Activated naive CD4-positive, alpha-beta T cell treated with anti-CD3 and anti-CD28 coated beads for 36 hours (primary cell): ENCODE data around the gene TBC1D22B. TPM values are rescaled to one million over a fixed set of nuclear protein-coding genes. Genes with fewer than 3 reads are reported as not detected.
"Not testable (repeated sequence)": the region's sequence is repeated elsewhere in the genome, so short reads cannot be mapped to it uniquely, and the experiment has no call there.

Source experiments
- CTCF ChIA-PET: fragments of 350-600 bp; sonication (Branson Sonifier 250); formaldehyde crosslinking; loops from one replicate; lab custom pipeline; 2021; ENCODE audit warnings: antibody characterized with exemption; lab: Charles Lee
- DNase-seq: peaks from one replicate; pipeline ENCODE4 v3.0.0-alpha.2; 2020
- H3K27ac Mint-ChIP-seq: one replicate; pipeline ENCODE4 v1.8.0; 2021; ENCODE audit warnings: mild to moderate bottlenecking, mixed read lengths
- H3K27me3 Mint-ChIP-seq: one replicate; pipeline ENCODE4 v1.8.0; 2021; ENCODE audit warnings: low read depth, mixed read lengths
- H3K36me3 Mint-ChIP-seq: one replicate; pipeline ENCODE4 v1.8.0; 2021; ENCODE audit warnings: low read depth, mixed read lengths
- H3K4me1 Mint-ChIP-seq: one replicate; pipeline ENCODE4 v1.8.0; 2021; ENCODE audit warnings: low read depth, mixed read lengths
- H3K4me3 Mint-ChIP-seq: one replicate; pipeline ENCODE4 v1.8.0; 2021; ENCODE audit warnings: mild to moderate bottlenecking, moderate library complexity, mixed read lengths
- H3K9me3 Mint-ChIP-seq: one replicate; pipeline ENCODE4 v1.8.0; 2021; ENCODE audit warnings: mixed read lengths
- intact Hi-C: fragments of 100-400 bp; cut with micrococcal nuclease; formaldehyde crosslinking; loops from one replicate; pipeline ENCODE4 v1.15.1; 2023
- total RNA-seq, 2 experiments: library from RNA; stranded (reverse); gene quantifications; one replicate each; pipeline ENCODE4 v1.2.3, GENCODE V29; 2021

TBC1D22B gene
- total RNA-seq, 2 experiments from 2014 or later = 13.4 to 15.1 TPM

GRCh38 chr6:37338745-37339255 lies 81.2 kb downstream of the TBC1D22B start:
- CTCF ChIA-PET = no interaction called here
- H3K4me3 Mint-ChIP-seq = no peak overlapping the region
- intact Hi-C loops = no loop called here
- H3K36me3 Mint-ChIP-seq = no peaks in the 10 kb centered on the region
- no peaks in the 10 kb centered on the region for H3K9me3 Mint-ChIP-seq
- peaks cover 3% of the 10 kb centered on the region for H3K27me3 Mint-ChIP-seq
- DNase-seq = no peak
- no peaks in the 10 kb centered on the region for H3K4me1 Mint-ChIP-seq
- H3K27ac Mint-ChIP-seq = no peak overlapping the region

DNA sequence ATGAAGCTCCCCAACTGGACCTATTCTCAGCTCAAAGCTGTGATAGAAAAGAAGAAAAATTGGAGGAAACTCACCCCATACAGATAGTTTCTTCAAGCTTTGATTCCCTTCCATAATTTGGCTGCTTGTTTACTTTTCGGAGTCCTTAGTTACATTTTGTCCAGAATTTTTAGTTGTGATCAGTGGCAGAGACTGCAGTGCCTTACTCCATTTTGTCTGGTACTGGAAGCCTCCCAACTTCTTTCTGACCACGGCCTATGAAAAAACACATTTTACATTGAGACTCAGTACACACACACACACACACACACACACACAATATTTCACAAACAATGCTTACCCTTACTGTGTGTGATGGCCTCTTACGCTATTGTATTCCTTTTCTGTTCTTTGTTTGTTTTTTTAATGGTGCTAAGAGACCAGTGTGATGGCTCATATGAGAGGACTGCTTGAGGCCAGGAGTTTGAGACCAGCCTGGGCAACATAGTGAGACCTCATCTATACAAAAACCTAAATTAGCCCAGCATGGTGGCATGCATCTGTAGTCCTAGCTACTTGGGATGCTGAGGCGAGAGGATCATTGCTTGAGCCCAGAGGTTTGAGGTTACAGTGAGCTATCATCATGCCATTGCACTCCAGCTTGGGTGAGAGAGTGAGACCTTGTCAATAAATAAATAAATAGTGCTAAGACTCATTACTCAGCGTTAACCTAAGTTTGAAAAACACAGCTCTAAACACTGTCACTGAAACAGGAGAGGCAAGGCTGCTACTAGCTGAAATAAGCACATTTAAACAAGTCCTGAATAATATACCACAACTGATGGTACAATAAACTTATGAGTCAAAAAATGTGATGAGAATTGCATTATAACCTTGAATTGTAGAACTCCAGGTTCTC lies 82.4 kb downstream of the TBC1D22B start:
- H3K4me3 Mint-ChIP-seq = no peak overlapping the region
- H3K9me3 Mint-ChIP-seq = no peaks in the 10 kb centered on the region
- CTCF ChIA-PET = interaction anchor here (1.6 kb wide), 1 partner anchor 14 kb away, joined by 5 read pairs; no protein-coding TSS in a partner anchor
- intact Hi-C loops = no loop called here
- H3K4me1 Mint-ChIP-seq = no peaks in the 10 kb centered on the region
- H3K27ac Mint-ChIP-seq = no peak overlapping the region
- no peaks in the 10 kb centered on the region for H3K36me3 Mint-ChIP-seq
- H3K27me3 Mint-ChIP-seq = peaks cover 7% of the 10 kb centered on the region
- no peak for DNase-seq

- DNase-seq = no peak
- Mint-ChIP-seq H3K27me3 (peaks cover 7% of the 10 kb centered on the region), H3K4me1 (no peaks in the 10 kb centered on the region), H3K36me3 (no peaks in the 10 kb centered on the region), H3K9me3 (no peaks in the 10 kb centered on the region), H3K4me3 (no peak overlapping the region), H3K27ac (no peak overlapping the region)
- CTCF ChIA-PET = interaction anchor here (1.6 kb wide), 1 partner anchor 15 kb away, joined by 5 read pairs; no protein-coding TSS in a partner anchor
- intact Hi-C loops = no loop called here
Observed at GRCh38 chr6:37340639-37340943, 83.0 kb downstream of the TBC1D22B start.

DNA sequence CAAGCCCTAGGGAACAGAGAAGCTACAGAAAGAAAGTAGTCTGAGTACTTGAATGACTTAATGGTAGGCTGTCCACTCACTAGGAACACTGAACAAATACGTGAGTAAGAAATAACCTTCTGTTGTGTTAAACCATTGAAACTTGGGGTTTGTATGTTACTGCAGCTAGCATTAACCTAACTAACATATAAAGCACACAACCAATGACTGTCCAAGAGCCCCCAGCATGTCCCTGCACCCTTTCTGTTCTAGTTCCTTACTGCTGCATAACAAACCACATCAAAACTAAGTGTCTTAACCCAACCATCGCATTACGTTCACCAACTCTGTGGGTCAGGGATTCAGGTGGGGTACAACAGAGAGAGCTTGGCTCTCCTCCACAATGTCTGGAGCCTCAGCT lies 85.7 kb downstream of the TBC1D22B start:
- Mint-ChIP-seq H3K9me3 (no peaks in the 10 kb centered on the region), H3K4me1 (no peaks in the 10 kb centered on the region), H3K4me3 (no peak overlapping the region), H3K27ac (no peak overlapping the region), H3K27me3 (peaks cover 7% of the 10 kb centered on the region), H3K36me3 (no peaks in the 10 kb centered on the region)
- intact Hi-C loops = no loop called here
- CTCF ChIA-PET = interaction anchor here (1.1 kb wide), 1 partner anchor 17 kb away, joined by 3 read pairs; no protein-coding TSS in a partner anchor
- DNase-seq = no peak

GRCh38 chr6:37344308-37344707 lies 86.7 kb downstream of the TBC1D22B start:
- CTCF ChIA-PET = no interaction called here
- no peaks in the 10 kb centered on the region for H3K36me3 Mint-ChIP-seq
- no peak for DNase-seq
- H3K27me3 Mint-ChIP-seq = peaks cover 7% of the 10 kb centered on the region
- no peak overlapping the region for H3K27ac Mint-ChIP-seq
- no peaks in the 10 kb centered on the region for H3K4me1 Mint-ChIP-seq
- intact Hi-C loops = no loop called here
- H3K4me3 Mint-ChIP-seq = no peak overlapping the region
- no peaks in the 10 kb centered on the region for H3K9me3 Mint-ChIP-seq

DNA sequence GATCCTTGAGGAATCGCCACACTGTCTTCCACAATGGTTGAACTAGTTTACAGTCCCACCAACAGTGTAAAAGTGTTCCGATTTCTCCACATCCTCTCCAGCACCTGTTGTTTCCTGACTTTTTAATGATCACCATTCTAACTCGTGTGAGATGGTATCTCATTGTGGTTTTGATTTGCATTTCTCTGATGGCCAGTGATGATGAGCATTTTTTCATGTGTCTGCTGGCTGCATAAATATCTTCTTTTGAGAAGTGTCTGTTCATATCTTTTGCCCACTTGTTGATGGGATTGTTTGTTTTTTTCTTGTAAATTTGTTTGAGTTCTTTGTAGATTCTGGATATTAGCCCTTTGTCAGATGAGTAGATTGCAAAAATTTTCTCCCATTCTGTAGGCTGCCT lies 88.2 kb downstream of the TBC1D22B start:
- H3K9me3 Mint-ChIP-seq, H3K27me3 Mint-ChIP-seq, H3K27ac Mint-ChIP-seq, H3K36me3 Mint-ChIP-seq, intact Hi-C loops, DNase-seq, H3K4me3 Mint-ChIP-seq, CTCF ChIA-PET, H3K4me1 Mint-ChIP-seq: not testable (repeated sequence)

DNA sequence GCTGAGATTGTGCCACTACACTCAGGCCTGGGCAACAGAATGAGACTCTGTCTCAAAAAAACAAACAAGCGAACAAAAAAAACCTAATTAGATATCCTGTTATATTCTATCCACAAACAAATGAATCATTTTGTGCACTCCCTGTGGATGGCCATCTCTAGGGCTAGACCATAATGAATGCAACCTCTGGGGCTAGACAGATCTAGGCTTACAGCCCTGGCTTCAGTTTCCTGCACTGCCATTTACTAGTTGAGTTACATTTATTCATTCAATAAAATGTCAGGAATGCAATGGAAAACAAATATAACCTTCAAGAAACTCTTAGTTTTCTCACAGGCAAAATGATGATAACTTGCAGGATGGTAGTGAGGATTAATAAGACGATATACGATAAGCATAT lies 89.6 kb downstream of the TBC1D22B start:
- Mint-ChIP-seq H3K4me1 (no peaks in the 10 kb centered on the region), H3K27ac (no peak overlapping the region), H3K9me3 (no peaks in the 10 kb centered on the region), H3K36me3 (no peaks in the 10 kb centered on the region), H3K4me3 (no peak overlapping the region), H3K27me3 (peaks cover 7% of the 10 kb centered on the region)
- DNase-seq = no peak
- CTCF ChIA-PET = no interaction called here
- intact Hi-C loops = no loop called here

DNA sequence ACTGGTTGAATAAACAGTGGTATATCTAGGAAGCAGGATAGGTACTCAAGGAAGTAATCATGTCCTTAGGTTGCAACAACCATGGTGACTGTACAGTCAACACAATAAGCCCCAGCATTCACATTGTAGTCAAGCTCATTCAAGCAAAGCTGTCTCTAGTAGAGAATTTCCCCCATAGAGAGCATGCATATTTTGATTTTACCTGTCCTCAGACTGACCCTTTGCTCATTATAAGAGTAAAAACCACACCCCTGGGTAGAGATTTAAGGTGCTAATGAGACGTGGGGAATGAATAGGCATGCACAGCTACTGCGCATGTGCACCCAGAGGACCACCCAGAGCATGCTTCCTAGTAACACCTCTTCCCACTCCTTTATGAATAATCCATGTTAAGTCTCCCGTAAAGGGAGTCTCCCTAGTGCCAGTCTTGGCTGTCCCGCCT lies 90.1 kb downstream of the TBC1D22B start:
- H3K27me3 Mint-ChIP-seq = peaks cover 7% of the 10 kb centered on the region
- intact Hi-C loops = no loop called here
- H3K4me1 Mint-ChIP-seq = no peaks in the 10 kb centered on the region
- DNase-seq = no peak
- H3K36me3 Mint-ChIP-seq = no peaks in the 10 kb centered on the region
- H3K9me3 Mint-ChIP-seq = no peaks in the 10 kb centered on the region
- no peak overlapping the region for H3K27ac Mint-ChIP-seq
- no peak overlapping the region for H3K4me3 Mint-ChIP-seq
- CTCF ChIA-PET = no interaction called here

DNA sequence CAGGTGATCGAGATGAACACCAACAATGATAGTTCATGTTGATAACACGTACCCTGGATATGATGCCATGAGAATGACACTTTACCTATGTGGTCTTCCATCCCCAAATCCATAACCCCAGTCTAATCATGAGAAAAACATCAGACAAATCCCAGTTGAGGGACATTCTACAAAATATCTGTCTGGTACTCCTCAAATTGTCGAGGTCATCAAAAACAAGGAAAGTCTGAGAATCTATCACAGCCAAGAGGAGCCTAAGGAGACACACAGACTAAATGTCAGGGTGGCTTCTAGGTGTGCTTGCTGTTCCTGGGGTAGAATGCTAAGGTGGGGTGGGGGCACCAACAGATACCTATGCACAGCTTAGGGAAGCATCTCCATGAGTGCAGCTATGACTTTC lies 93.5 kb downstream of the TBC1D22B start:
- Mint-ChIP-seq H3K36me3 (no peaks in the 10 kb centered on the region), H3K27me3 (no peaks in the 10 kb centered on the region), H3K4me1 (peaks cover 17% of the 10 kb centered on the region), H3K27ac (no peak overlapping the region), H3K4me3 (no peak overlapping the region), H3K9me3 (no peaks in the 10 kb centered on the region)
- DNase-seq = no peak
- CTCF ChIA-PET = no interaction called here
- intact Hi-C loops = no loop called here

- no peak overlapping the region for H3K27ac Mint-ChIP-seq
- intact Hi-C loops = no loop called here
- no peaks in the 10 kb centered on the region for H3K36me3 Mint-ChIP-seq
- peaks cover 21% of the 10 kb centered on the region for H3K4me1 Mint-ChIP-seq
- H3K9me3 Mint-ChIP-seq = no peaks in the 10 kb centered on the region
- no peaks in the 10 kb centered on the region for H3K27me3 Mint-ChIP-seq
- no peak overlapping the region for H3K4me3 Mint-ChIP-seq
- CTCF ChIA-PET = interaction anchor here (0.6 to 0.7 kb wide), 2 partner anchors 26 to 337 kb away, joined by 3 read pairs; no protein-coding TSS in a partner anchor
- no peak for DNase-seq
Observed at GRCh38 chr6:37352384-37352783, 94.8 kb downstream of the TBC1D22B start.

DNA sequence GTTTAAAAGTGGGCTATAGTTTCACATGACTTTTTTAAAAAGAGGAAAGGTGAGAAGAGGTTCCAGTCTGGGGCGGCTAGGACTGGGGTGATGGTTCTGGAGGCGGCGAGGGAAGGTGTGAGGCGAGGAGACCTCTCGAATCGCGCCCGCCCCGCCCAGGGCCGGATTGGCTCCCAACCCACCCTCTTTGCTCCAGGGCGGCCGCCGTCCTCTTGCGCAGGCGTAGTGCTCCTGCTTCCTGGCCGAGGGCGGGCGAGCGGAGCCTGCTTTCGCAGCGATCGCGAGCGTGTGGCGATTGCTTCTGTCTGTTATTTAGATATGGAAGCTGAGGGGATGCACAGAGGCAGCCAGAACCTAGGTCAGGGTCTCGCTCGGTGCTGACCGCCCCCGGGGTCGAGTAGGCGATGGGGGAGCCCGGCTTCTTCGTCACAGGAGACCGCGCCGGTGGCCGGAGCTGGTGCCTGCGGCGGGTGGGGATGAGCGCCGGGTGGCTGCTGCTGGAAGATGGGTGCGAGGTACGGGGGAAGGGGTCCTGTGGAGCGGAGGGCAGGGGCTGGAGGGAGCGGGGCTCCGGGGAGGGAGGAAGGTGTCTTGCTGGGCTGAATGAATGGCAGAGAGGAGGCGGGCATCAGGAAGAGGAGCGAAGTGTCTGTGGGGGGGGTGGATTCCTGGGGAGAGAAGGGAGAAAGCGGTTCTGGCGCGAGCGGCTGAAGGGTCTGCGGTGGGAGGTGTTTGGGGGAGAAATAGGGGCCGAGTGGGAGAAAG lies 96.4 kb downstream of the TBC1D22B start, which contains the start of gene RNF8:
RNF8 (plus strand) TSS at position 223 of the 765 bp plus-strand sequence; CDS start at position 405, 182 bp downstream.
- peak within 1 kb of the TSS; percentile 92 for H3K4me3 Mint-ChIP-seq
- intact Hi-C loops = loop anchor here (1.0 to 2.0 kb wide), 2 partner anchors 29 to 80 kb away; no protein-coding TSS in a partner anchor
- DNase-seq = peak; percentile 95
- no peaks in the 10 kb centered on the region for H3K36me3 Mint-ChIP-seq
- H3K27ac Mint-ChIP-seq = peak within 1 kb of the TSS; percentile 70
- CTCF ChIA-PET = no interaction called here
- peaks cover 24% of the 10 kb centered on the region for H3K4me1 Mint-ChIP-seq
- no peaks in the 10 kb centered on the region for H3K9me3 Mint-ChIP-seq
- no peaks in the 10 kb centered on the region for H3K27me3 Mint-ChIP-seq
